Fibroblast of lung (primary cell): ENCODE measurements around the gene CCDC88C. TPM values are rescaled to one million over a fixed set of nuclear protein-coding genes. Genes with fewer than 3 reads are reported as not detected.

Experiments used
- DNase-seq, 2 donors: peaks; one replicate each; pipeline versions ENCODE4 v3.0.0 to v3.0.0-alpha.2; 2010; ENCODE audit warnings: low read depth in 2 of 2
- H2AFZ ChIP-seq: 2 replicates; pipeline ENCODE4 v1.5.1; 2012; ENCODE audit warnings: low read length, control low read depth, inconsistent platforms
- H3K27ac ChIP-seq: 2 replicates; pipeline ENCODE4 v1.5.1; 2011; ENCODE audit warnings: low read length, control low read depth; ENCODE audit not compliant: insufficient read depth
- H3K27me3 ChIP-seq: 2 replicates; pipeline ENCODE4 v1.5.1; 2011; ENCODE audit warnings: mild to moderate bottlenecking, low read length; ENCODE audit not compliant: control insufficient read depth, insufficient read depth
- H3K36me3 ChIP-seq: 2 replicates; pipeline ENCODE4 v1.5.1; 2011; ENCODE audit warnings: low read length; ENCODE audit not compliant: control insufficient read depth, insufficient read depth
- H3K4me1 ChIP-seq: 2 replicates; pipeline ENCODE4 v1.5.1; 2011; ENCODE audit warnings: low read length; ENCODE audit not compliant: control insufficient read depth, insufficient read depth; ENCODE audit errors: extremely low read depth
- H3K4me2 ChIP-seq: 2 replicates; pipeline ENCODE4 v1.5.1; 2011; ENCODE audit warnings: low read length, control low read depth; ENCODE audit not compliant: insufficient read depth; ENCODE audit errors: extremely low read depth
- H3K4me3 ChIP-seq, 4 experiments: fragments of 200-600 bp in 1 of 4; sonication (generic) in 1 of 4; replicated peaks in 1 of 4; 2 replicates each; pipeline ENCODE4 v1.5.1; 2011 to 2016; ENCODE audit warnings: low read length in 4 of 4, low read depth in 3 of 4, mild to moderate bottlenecking in 3 of 4, control low read depth in 2 of 4, inconsistent platforms in 1 of 4, mixed read lengths in 1 of 4; ENCODE audit not compliant: insufficient read depth in 1 of 4; ENCODE audit errors: control extremely low read depth in 1 of 4
- H3K79me2 ChIP-seq: 2 replicates; pipeline ENCODE4 v1.5.1; 2012; ENCODE audit warnings: mild to moderate bottlenecking, low read length, inconsistent platforms; ENCODE audit not compliant: control insufficient read depth, insufficient read depth
- H3K9ac ChIP-seq: 2 replicates; pipeline ENCODE4 v1.5.1; 2011; ENCODE audit warnings: mild to moderate bottlenecking, low read length, control low read depth; ENCODE audit not compliant: insufficient read depth
- H3K9me3 ChIP-seq: 2 replicates; pipeline ENCODE4 v1.5.1; 2012; ENCODE audit warnings: low read depth, low read length; ENCODE audit not compliant: control insufficient read depth, insufficient read depth
- H4K20me1 ChIP-seq: 2 replicates; pipeline ENCODE4 v1.5.1; 2011; ENCODE audit warnings: low read length; ENCODE audit not compliant: control insufficient read depth, insufficient read depth; ENCODE audit errors: extremely low read depth
- CTCF ChIP-seq, 2 donors: IDR thresholded peaks in 1 of 2; conservative IDR thresholded peaks in 1 of 2; 1 replicate in 1 of 2; 2 replicates in 1 of 2; pipeline ENCODE4 v1.5.1; 2011 to 2012; ENCODE audit warnings: low read length in 2 of 2, control low read depth in 1 of 2, inconsistent platforms in 1 of 2, low read depth in 1 of 2, mild to moderate bottlenecking in 1 of 2
- EZH2 ChIP-seq: IDR thresholded peaks from 2 replicates; pipeline ENCODE4 v1.5.1; 2012; ENCODE audit warnings: low read length, control low read depth, mild to moderate bottlenecking; ENCODE audit errors: missing control alignments
- polyA plus RNA-seq, 2 donors: library from polyadenylated mRNA; depleted of rRNA in 1 of 2; stranded (reverse) in 1 of 2; unstranded in 1 of 2; fragments of >200 nt; gene quantifications; 2 replicates each; pipeline ENCODE4 v1.2.1, GENCODE V29; 2011 to 2012; ENCODE audit warnings: missing spikeins in 1 of 2
- total RNA-seq: library from RNA; depleted of rRNA; stranded (reverse); fragments of >200 nt; gene quantifications from 2 replicates; pipeline ENCODE4 v1.2.1, GENCODE V29; 2014

The CCDC88C gene
- total and polyA plus RNA-seq, 2 donors (not counting 1 experiment from before 2014, with no cell fraction given): 0.02 to 0.17 TPM

GRCh38 chr14:91344096-91344495 lies 73.5 kb downstream of the CCDC88C start:
- TF ChIP-seq EZH2 (no peak), CTCF (conservative IDR thresholded peaks at IDR 0.05 in 1 of 2, IDR thresholded peaks at IDR 0.05 in 1 of 2; ENCODE audit: low read depth in 1 of 2, low read length in 2 of 2) (no peak)
- no peak overlapping the region for H3K27ac ChIP-seq
- H4K20me1 ChIP-seq: no peaks in the 10 kb centered on the region
- H3K36me3 ChIP-seq: no peaks in the 10 kb centered on the region
- no peaks in the 10 kb centered on the region for H3K9me3 ChIP-seq
- no peak overlapping the region for H3K4me3 ChIP-seq
- H3K27me3 ChIP-seq: no peaks in the 10 kb centered on the region
- no peak overlapping the region for H3K4me2 ChIP-seq
- H3K79me2 ChIP-seq: no peaks in the 10 kb centered on the region
- DNase-seq: no peak
- H3K4me1 ChIP-seq: no peaks in the 10 kb centered on the region
- H3K9ac ChIP-seq: no peak overlapping the region
- no peak overlapping the region for H2AFZ ChIP-seq

- H2AFZ ChIP-seq: no peak overlapping the region
- no peaks in the 10 kb centered on the region for H3K36me3 ChIP-seq
- no peak overlapping the region for H3K4me2 ChIP-seq
- H3K9me3 ChIP-seq: no peaks in the 10 kb centered on the region
- TF ChIP-seq EZH2 (no peak), CTCF (conservative IDR thresholded peaks at IDR 0.05 in 1 of 2, IDR thresholded peaks at IDR 0.05 in 1 of 2; ENCODE audit: low read depth in 1 of 2, low read length in 2 of 2) (no peak)
- H3K27ac ChIP-seq: no peak overlapping the region
- no peak for DNase-seq
- no peaks in the 10 kb centered on the region for H4K20me1 ChIP-seq
- H3K9ac ChIP-seq: no peak overlapping the region
- H3K27me3 ChIP-seq: no peaks in the 10 kb centered on the region
- H3K4me1 ChIP-seq: no peaks in the 10 kb centered on the region
- H3K79me2 ChIP-seq: no peaks in the 10 kb centered on the region
- H3K4me3 ChIP-seq: no peak overlapping the region
Measured at GRCh38 chr14:91343051-91343450, 74.6 kb downstream of the CCDC88C start.

- DNase-seq: no peak
- H4K20me1 ChIP-seq: no peaks in the 10 kb centered on the region
Measured at GRCh38 chr14:91342206-91342760, 75.3 kb downstream of the CCDC88C start.

More at GRCh38 chr14:91342206-91342760, 75.3 kb downstream of the CCDC88C start:
- Histone ChIP-seq H3K9ac (no peak overlapping the region), H3K9me3 (no peaks in the 10 kb centered on the region), H3K79me2 (no peaks in the 10 kb centered on the region), H3K27ac (no peak overlapping the region), H2AFZ (no peak overlapping the region), H3K36me3 (no peaks in the 10 kb centered on the region), H3K27me3 (no peaks in the 10 kb centered on the region), H3K4me1 (no peaks in the 10 kb centered on the region), H3K4me2 (no peak overlapping the region), H3K4me3 (no peak overlapping the region)
- TF ChIP-seq EZH2: no peak
- no peak for TF ChIP-seq CTCF (conservative IDR thresholded peaks at IDR 0.05 in 1 of 2, IDR thresholded peaks at IDR 0.05 in 1 of 2; ENCODE audit: low read depth in 1 of 2, low read length in 2 of 2)
